NCI-H1436 treated with DMSO at 0.1 percent for 48 hours (cell line): ENCODE results near the gene USP17L28.
"Not testable (repeated sequence)": the region's sequence is repeated elsewhere in the genome, so short reads cannot be mapped to it uniquely, and the experiment has no call there.

Experiments
- DNase-seq: peaks from one replicate; lab custom pipeline; 2025; lab: John Stamatoyannopoulos, UW

Gene USP17L28, protein sequence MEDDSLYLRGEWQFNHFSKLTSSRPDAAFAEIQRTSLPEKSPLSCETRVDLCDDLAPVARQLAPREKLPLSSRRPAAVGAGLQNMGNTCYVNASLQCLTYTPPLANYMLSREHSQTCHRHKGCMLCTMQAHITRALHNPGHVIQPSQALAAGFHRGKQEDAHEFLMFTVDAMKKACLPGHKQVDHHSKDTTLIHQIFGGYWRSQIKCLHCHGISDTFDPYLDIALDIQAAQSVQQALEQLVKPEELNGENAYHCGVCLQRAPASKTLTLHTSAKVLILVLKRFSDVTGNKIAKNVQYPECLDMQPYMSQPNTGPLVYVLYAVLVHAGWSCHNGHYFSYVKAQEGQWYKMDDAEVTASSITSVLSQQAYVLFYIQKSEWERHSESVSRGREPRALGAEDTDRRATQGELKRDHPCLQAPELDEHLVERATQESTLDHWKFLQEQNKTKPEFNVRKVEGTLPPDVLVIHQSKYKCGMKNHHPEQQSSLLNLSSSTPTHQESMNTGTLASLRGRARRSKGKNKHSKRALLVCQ

DNA sequence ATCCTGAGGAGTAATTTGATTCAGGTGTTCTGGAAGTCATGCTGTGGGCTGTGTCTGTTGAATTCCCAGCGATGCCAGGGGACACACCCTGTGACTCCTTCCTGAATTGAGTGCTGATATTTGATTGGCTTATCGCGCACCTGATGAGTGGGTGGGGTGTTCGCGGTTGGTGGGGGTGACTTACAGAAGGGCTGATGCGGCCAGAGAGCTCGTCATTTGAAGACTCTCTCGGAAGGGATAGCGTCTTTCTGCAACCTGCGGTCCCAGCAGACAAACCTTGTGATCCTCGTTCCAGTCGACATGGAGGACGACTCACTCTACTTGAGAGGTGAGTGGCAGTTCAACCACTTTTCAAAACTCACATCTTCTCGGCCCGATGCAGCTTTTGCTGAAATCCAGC, at the start of gene USP17L28:
TSS of gene USP17L28 (plus strand) at position 301 of the 400 bp plus-strand sequence. CDS start at position 301, 0 bp downstream.
- not testable (repeated sequence) for DNase-seq

DNA sequence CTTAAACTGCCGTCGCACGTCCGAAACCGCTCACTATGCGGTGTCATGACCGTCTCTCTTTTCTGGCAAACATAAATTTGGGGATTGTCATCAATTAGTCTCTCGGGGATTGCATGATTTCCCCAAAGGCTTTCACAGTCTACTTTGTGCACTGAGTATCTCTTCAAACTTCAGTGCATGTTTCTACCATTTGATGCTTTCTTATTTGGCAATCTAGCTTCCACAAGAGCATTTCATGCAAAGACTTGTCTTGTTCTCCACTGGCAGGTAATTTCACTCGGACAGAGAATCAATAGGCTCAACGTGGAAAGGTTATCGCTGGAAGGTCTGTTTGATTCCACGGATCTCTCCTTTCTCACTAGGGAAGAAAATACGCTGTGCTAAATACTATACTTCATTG, 24.5 kb upstream of the USP17L28 start:
- not testable (repeated sequence) for DNase-seq

DNA sequence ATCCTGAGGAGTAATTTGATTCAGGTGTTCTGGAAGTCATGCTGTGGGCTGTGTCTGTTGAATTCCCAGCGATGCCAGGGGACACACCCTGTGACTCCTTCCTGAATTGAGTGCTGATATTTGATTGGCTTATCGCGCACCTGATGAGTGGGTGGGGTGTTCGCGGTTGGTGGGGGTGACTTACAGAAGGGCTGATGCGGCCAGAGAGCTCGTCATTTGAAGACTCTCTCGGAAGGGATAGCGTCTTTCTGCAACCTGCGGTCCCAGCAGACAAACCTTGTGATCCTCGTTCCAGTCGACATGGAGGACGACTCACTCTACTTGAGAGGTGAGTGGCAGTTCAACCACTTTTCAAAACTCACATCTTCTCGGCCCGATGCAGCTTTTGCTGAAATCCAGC, 23.8 kb upstream of the USP17L28 start, which contains the start of gene USP17L24:
TSS of gene USP17L24 (plus strand) at position 301 of the 400 bp plus-strand sequence. CDS start at position 301, 0 bp downstream.
- DNase-seq = not testable (repeated sequence)

DNA sequence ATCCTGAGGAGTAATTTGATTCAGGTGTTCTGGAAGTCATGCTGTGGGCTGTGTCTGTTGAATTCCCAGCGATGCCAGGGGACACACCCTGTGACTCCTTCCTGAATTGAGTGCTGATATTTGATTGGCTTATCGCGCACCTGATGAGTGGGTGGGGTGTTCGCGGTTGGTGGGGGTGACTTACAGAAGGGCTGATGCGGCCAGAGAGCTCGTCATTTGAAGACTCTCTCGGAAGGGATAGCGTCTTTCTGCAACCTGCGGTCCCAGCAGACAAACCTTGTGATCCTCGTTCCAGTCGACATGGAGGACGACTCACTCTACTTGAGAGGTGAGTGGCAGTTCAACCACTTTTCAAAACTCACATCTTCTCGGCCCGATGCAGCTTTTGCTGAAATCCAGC, 19.1 kb upstream of the USP17L28 start, which contains the start of gene USP17L25:
TSS of gene USP17L25 (plus strand) at position 301 of the 400 bp plus-strand sequence. CDS start at position 301, 0 bp downstream.
- not testable (repeated sequence) for DNase-seq

DNA sequence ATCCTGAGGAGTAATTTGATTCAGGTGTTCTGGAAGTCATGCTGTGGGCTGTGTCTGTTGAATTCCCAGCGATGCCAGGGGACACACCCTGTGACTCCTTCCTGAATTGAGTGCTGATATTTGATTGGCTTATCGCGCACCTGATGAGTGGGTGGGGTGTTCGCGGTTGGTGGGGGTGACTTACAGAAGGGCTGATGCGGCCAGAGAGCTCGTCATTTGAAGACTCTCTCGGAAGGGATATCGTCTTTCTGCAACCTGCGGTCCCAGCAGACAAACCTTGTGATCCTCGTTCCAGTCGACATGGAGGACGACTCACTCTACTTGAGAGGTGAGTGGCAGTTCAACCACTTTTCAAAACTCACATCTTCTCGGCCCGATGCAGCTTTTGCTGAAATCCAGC, 14.3 kb upstream of the USP17L28 start, which contains the start of gene USP17L26:
TSS of gene USP17L26 (plus strand) at position 301 of the 400 bp plus-strand sequence. CDS start at position 301, 0 bp downstream.
- DNase-seq = not testable (repeated sequence)

DNA sequence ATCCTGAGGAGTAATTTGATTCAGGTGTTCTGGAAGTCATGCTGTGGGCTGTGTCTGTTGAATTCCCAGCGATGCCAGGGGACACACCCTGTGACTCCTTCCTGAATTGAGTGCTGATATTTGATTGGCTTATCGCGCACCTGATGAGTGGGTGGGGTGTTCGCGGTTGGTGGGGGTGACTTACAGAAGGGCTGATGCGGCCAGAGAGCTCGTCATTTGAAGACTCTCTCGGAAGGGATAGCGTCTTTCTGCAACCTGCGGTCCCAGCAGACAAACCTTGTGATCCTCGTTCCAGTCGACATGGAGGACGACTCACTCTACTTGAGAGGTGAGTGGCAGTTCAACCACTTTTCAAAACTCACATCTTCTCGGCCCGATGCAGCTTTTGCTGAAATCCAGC, 9.6 kb upstream of the USP17L28 start, which contains the start of gene USP17L5:
TSS of gene USP17L5 (plus strand) at position 301 of the 400 bp plus-strand sequence. CDS start at position 301, 0 bp downstream.
- DNase-seq = not testable (repeated sequence)

DNA sequence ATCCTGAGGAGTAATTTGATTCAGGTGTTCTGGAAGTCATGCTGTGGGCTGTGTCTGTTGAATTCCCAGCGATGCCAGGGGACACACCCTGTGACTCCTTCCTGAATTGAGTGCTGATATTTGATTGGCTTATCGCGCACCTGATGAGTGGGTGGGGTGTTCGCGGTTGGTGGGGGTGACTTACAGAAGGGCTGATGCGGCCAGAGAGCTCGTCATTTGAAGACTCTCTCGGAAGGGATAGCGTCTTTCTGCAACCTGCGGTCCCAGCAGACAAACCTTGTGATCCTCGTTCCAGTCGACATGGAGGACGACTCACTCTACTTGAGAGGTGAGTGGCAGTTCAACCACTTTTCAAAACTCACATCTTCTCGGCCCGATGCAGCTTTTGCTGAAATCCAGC, 4.8 kb upstream of the USP17L28 start, which contains the start of gene USP17L27:
TSS of gene USP17L27 (plus strand) at position 301 of the 400 bp plus-strand sequence. CDS start at position 301, 0 bp downstream.
- not testable (repeated sequence) for DNase-seq

DNA sequence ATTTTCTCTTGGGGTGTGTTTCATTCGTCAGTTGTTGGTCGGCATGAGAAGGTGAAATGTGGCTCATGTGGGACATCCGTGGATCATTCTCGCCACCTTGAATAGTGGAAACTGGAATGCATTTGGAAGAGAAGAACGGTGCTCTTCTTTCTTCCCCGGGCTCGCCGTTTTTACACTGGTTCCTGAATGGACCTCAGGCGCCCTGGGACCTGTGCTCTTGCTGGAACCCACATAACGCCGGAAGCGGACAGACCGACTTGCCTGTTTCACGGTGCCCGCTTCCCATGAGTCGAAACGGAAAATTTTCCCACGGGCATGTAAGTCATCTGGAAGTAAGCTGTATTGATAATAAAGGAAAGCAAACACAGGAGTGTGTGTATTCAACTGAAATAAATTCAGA, 2.2 kb downstream of the USP17L28 start:
- not testable (repeated sequence) for DNase-seq

DNA sequence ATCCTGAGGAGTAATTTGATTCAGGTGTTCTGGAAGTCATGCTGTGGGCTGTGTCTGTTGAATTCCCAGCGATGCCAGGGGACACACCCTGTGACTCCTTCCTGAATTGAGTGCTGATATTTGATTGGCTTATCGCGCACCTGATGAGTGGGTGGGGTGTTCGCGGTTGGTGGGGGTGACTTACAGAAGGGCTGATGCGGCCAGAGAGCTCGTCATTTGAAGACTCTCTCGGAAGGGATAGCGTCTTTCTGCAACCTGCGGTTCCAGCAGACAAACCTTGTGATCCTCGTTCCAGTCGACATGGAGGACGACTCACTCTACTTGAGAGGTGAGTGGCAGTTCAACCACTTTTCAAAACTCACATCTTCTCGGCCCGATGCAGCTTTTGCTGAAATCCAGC, 4.6 kb downstream of the USP17L28 start, which contains the start of gene USP17L29:
TSS of gene USP17L29 (plus strand) at position 301 of the 400 bp plus-strand sequence. CDS start at position 301, 0 bp downstream.
- DNase-seq = not testable (repeated sequence)

DNA sequence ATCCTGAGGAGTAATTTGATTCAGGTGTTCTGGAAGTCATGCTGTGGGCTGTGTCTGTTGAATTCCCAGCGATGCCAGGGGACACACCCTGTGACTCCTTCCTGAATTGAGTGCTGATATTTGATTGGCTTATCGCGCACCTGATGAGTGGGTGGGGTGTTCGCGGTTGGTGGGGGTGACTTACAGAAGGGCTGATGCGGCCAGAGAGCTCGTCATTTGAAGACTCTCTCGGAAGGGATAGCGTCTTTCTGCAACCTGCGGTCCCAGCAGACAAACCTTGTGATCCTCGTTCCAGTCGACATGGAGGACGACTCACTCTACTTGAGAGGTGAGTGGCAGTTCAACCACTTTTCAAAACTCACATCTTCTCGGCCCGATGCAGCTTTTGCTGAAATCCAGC, 14.1 kb downstream of the USP17L28 start, which contains the start of gene USP17L30:
TSS of gene USP17L30 (plus strand) at position 301 of the 400 bp plus-strand sequence. CDS start at position 301, 0 bp downstream.
- DNase-seq = not testable (repeated sequence)

DNA sequence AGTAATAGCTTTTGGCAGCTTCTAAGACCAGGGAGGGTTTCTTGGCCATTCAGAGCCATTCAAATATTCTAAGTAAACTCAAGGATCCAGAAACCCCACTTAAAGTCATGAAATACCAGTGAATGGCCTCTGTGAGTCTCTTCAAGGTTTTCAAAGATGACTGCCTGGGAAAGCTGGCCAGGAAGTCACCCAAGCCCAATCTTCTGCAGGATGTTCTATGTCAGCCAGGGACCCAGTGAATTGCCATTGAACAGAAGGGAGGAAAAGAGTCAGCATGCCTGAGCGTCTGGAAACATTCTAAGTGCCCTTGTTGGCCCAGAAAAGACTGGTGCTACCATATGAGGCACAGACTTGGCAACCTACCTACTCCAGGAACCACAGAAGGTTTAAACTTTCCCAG, 31.2 kb downstream of the USP17L28 start:
- DNase-seq = not testable (repeated sequence)

DNA sequence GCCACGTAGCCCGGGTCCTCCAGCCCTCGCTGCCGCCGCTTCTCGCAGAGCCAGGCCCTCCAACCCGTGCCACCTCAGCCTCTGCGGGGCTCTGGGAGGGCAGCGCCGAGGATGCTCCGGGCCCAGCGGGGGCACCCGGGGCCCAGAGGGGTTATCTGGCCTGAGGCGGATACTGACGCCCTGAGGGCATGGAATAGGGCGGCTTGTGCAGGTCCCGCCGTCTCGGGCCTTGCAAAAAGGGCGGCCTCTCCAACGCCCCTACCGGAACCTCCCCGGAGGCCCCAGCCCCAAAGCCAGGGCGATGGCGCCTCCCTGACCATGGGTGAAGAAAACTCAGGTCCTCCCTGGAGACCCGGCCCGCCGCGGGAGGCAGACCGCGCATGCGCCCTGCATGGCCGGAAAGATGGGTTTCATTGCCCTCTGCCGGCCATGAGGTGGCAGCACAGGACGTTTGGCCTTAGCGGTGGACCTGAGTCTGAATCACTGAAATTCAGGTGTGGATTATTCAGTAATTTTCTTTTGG, 32.4 kb downstream of the USP17L28 start:
- not testable (repeated sequence) for DNase-seq

DNA sequence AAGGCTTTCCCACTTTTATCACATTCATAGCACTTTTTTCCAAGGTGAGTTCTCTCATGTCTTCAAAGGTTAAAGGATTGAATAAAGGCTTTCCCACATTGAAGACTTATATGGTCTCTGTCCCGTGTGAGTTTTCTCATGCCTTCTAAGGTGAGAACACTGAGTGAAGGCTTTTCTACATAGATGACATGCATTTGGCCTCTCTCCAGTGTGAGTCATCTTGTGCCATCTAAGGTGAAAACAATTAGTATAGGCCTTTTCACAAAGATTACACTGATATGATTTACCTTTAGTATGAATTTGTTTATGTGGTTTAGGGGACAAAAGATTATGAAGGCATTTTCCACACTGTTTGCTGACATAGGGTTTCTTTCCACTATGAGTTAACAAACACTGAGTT, 35.4 kb downstream of the USP17L28 start:
- DNase-seq = no peak

DNA sequence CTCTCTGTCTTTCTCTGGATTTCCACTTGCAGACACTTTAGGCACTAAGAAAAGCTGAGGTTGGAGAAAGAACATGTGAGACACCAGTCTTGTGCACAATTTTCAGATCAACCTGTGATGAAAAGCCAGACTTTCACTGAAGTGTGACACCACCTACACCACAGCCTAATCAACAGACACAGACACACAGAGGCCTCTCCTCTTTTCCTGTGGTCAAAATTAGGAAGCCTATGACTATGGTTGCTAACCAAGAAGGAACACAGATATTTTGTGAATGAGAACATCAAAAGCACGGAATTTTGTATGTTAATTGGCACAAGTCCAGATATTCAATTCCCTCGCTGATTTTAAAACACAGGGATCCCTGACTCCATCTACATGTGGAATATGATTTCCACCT, 40.3 kb downstream of the USP17L28 start:
- DNase-seq = not testable (repeated sequence)
